ENCODE data around the gene NHEJ1.

Gene NHEJ1

DNA sequence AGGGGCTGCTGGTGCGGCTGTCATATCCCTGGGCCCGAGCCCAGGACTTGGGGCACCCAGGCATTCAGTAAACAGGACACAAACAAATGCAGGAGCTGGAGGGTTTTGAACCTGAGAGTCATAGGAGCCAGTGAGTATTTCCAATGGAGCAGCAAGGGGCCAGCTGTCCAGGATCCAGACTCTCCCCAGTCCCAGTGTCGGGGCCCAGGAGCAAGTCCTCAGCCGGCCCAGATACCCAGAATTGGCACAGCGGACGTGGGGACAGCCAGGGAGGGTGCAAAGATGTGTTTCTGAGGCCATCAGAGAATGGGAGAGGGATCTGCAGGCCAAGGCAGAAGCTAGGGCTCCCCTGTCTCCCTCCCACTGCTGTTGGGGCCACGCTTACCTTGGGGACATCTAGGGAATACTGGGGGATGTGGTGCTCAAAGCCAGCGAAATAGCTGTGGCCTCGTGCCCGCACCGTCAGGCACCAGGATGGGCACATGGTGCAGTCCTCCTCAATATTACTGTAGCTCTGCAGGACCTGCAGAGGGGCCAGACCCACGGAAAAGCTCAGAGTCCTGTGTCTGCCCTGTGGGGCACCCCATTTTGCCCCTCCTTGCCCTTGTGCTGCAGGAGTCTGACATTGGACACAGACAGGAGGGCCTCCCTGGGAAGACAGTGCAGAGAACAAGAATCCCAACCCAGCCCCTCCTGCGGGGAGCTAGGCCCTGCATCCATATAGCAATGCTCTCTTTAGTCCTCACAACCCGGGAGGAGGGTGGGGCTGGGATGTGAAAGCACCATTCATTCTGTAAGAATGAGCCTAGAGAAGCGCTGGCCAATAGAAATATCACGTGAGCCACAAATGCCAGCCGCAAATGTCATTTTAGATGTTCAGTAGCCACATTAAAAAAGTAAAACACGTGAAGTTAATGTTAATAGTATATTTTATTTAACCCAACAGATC, 134.7 kb downstream of the NHEJ1 start:
- H3K4me3 ChIP-seq (ENCODE audit: control insufficient read depth, low read depth, low read length) = no peak overlapping the region
- DNase-seq (ENCODE audit: low read depth) = no peak
- TF ChIP-seq, protein P1, sequence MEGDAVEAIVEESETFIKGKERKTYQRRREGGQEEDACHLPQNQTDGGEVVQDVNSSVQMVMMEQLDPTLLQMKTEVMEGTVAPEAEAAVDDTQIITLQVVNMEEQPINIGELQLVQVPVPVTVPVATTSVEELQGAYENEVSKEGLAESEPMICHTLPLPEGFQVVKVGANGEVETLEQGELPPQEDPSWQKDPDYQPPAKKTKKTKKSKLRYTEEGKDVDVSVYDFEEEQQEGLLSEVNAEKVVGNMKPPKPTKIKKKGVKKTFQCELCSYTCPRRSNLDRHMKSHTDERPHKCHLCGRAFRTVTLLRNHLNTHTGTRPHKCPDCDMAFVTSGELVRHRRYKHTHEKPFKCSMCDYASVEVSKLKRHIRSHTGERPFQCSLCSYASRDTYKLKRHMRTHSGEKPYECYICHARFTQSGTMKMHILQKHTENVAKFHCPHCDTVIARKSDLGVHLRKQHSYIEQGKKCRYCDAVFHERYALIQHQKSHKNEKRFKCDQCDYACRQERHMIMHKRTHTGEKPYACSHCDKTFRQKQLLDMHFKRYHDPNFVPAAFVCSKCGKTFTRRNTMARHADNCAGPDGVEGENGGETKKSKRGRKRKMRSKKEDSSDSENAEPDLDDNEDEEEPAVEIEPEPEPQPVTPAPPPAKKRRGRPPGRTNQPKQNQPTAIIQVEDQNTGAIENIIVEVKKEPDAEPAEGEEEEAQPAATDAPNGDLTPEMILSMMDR (conservative IDR thresholded peaks at IDR 0.05; ENCODE audit: control insufficient read depth, insufficient read depth, low read depth, low read length) = no peak

All from fibroblast of mammary gland (primary cell).